Osteoblast (primary cell): ENCODE results near the gene KPNA2. TPM values are rescaled to one million over a fixed set of nuclear protein-coding genes. Genes with fewer than 3 reads are reported as not detected.
"Not testable (repeated sequence)": the region's sequence is repeated elsewhere in the genome, so short reads cannot be mapped to it uniquely, and the experiment has no call there.

Experiments used
- DNase-seq: peaks from one replicate; pipeline ENCODE4 v3.0.0; 2011; ENCODE audit warnings: low spot score, mixed read lengths; ENCODE audit not compliant: insufficient read length; ENCODE audit errors: missing footprints
- H2AFZ ChIP-seq: 2 replicates; pipeline ENCODE4 v1.6.0; 2011; ENCODE audit warnings: mild to moderate bottlenecking, low read length
- H3K27ac ChIP-seq: 2 replicates; pipeline ENCODE4 v1.5.1; 2011; ENCODE audit warnings: mild to moderate bottlenecking, low read depth, low read length, moderate library complexity
- H3K27me3 ChIP-seq: 2 replicates; pipeline ENCODE4 v1.6.0; 2012; ENCODE audit warnings: mild to moderate bottlenecking, control low read depth, inconsistent platforms, low read length, moderate library complexity; ENCODE audit not compliant: insufficient read depth
- H3K36me3 ChIP-seq: 2 replicates; pipeline ENCODE4 v1.5.1; 2011; ENCODE audit warnings: mild to moderate bottlenecking, low read length, control low read depth, moderate library complexity; ENCODE audit not compliant: insufficient read depth
- H3K4me1 ChIP-seq: 2 replicates; pipeline ENCODE4 v1.5.1; 2011; ENCODE audit warnings: mild to moderate bottlenecking, low read length, control low read depth, moderate library complexity; ENCODE audit not compliant: insufficient read depth
- H3K4me2 ChIP-seq: 2 replicates; pipeline ENCODE4 v1.6.0; 2011; ENCODE audit warnings: mild to moderate bottlenecking, low read length; ENCODE audit not compliant: insufficient read depth
- H3K4me3 ChIP-seq: fragments of 200-600 bp; sonication (generic); 3 replicates; pipeline ENCODE4 v1.5.1; 2012; ENCODE audit warnings: mild to moderate bottlenecking, low read length, inconsistent platforms; ENCODE audit not compliant: insufficient read depth
- H3K79me2 ChIP-seq: 2 replicates; pipeline ENCODE4 v1.6.0; 2012; ENCODE audit warnings: mild to moderate bottlenecking, low read length, control low read depth, inconsistent platforms; ENCODE audit not compliant: insufficient read depth
- H3K9me3 ChIP-seq: 2 replicates; pipeline ENCODE4 v1.5.1; 2011; ENCODE audit warnings: low read depth, low read length, control low read depth
- H4K20me1 ChIP-seq: 2 replicates; pipeline ENCODE4 v1.6.0; 2012; ENCODE audit warnings: mild to moderate bottlenecking, low read length, control low read depth; ENCODE audit not compliant: insufficient read depth
- total RNA-seq: library from RNA; depleted of rRNA; stranded (reverse); fragments of >200 nt; gene quantifications from 2 replicates; pipeline ENCODE4 v1.2.3, GENCODE V29; 2012
- TF ChIP-seq, protein P1 (sequence below): IDR thresholded peaks from 2 replicates; pipeline ENCODE4 v1.5.1; 2011; ENCODE audit warnings: mild to moderate bottlenecking, low read depth, low read length, moderate library complexity; ENCODE audit errors: extremely low read depth

Gene KPNA2
- total RNA-seq, 1 donor = 40.9 TPM

DNA sequence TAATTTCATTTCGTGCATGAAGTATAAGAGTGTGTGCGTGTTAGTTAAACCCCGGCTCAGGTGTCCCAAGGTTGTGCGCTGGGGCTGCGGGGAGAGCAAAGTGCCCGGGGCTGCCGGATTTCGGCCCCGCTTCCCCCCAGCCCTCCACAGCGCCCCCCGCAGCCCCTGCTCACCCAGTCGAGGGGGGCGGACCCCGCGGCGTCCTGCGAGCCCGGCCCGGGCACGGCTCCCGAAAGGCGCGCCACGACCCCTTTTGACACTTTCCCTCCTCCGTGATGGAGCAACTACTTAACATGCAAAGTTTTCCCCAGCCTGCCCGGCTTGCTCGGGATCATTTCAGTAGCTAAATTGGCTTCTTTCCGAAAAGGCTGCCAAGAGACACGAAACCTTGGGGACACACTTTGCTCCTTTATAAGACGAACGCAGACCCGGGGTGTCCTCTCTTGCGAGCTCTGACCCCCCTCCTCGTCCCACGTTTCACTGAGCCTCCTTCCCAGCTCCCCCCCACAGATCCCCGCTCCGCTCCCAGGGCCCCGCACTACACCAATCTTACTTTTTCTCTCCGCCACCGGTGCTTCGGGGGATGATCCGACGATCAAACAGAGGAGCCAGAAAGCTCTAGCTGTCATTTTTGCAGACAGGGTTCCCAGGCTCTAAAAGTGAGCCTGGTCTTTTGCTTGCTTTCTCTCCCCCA lies 39.8 kb upstream of the KPNA2 start:
- peak; percentile 75 for DNase-seq
- peak overlapping the region; percentile 76 for H3K4me3 ChIP-seq
- H3K4me1 ChIP-seq = peaks cover 20% of the 10 kb centered on the region
- no peaks in the 10 kb centered on the region for H3K9me3 ChIP-seq
- H3K4me2 ChIP-seq = peak overlapping the region; percentile 99
- no peaks in the 10 kb centered on the region for H3K79me2 ChIP-seq
- H3K27me3 ChIP-seq = no peaks in the 10 kb centered on the region
- peaks cover 6% of the 10 kb centered on the region for H4K20me1 ChIP-seq
- peak overlapping the region; percentile 79 for H3K27ac ChIP-seq
- peak overlapping the region; percentile 85 for H2AFZ ChIP-seq
- H3K36me3 ChIP-seq = no peaks in the 10 kb centered on the region
- TF ChIP-seq, protein P1, sequence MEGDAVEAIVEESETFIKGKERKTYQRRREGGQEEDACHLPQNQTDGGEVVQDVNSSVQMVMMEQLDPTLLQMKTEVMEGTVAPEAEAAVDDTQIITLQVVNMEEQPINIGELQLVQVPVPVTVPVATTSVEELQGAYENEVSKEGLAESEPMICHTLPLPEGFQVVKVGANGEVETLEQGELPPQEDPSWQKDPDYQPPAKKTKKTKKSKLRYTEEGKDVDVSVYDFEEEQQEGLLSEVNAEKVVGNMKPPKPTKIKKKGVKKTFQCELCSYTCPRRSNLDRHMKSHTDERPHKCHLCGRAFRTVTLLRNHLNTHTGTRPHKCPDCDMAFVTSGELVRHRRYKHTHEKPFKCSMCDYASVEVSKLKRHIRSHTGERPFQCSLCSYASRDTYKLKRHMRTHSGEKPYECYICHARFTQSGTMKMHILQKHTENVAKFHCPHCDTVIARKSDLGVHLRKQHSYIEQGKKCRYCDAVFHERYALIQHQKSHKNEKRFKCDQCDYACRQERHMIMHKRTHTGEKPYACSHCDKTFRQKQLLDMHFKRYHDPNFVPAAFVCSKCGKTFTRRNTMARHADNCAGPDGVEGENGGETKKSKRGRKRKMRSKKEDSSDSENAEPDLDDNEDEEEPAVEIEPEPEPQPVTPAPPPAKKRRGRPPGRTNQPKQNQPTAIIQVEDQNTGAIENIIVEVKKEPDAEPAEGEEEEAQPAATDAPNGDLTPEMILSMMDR = no peak

DNA sequence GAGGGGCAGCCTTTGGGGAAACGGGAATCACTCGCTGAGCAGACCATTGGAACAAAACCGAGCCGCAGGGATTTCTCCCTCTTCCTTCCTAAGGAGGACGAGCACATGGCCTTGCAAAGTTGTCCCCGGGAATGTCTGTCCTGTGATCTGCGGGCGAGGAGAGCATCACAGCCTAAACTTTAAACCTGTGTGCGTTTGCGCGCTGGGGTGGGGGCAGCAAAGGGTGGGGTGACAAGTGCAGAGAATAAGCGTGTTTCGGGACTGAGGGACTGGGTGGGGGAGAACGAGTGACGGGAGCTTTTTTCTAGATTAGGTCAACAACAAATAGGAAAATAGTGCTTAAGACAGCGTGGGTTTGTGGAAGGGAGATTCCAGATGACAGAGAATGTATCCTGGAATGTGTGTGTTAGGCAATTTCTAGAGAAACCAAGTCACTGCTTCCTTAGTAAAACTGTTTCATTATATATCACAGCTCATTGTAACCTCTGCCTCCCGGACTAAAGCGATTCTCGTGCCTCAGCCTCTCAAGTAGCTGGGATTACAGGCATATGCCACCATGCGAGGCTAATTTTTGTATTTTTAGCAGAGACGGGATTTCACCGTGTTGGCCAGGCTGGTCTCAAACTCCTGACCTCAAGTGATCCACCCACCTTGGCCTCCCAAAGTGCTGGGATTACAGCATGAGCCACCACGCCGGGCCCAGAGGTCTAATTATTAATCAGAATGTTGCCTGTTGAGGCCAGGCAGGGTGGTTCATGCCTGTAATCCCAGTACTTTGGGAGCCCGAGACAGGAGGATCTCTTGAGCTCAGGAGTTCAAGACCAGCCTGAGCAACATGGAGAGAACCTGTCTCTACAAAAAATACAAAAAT lies 39.0 kb upstream of the KPNA2 start, which contains the start of gene C17orf58:
Gene C17orf58, minus strand, starts transcription at position 169 of the 871 bp plus-strand sequence. CDS start 271 bp downstream, outside the sequence.
- Histone ChIP-seq H3K27ac (peak within 1 kb of the TSS; percentile 79), H3K4me1 (peaks cover 20% of the 10 kb centered on the region), H3K4me3 (peak within 1 kb of the TSS; percentile 76), H3K4me2 (peak within 1 kb of the TSS; percentile 99), H2AFZ (peak within 1 kb of the TSS; percentile 85)
- not testable (repeated sequence) for H3K36me3 ChIP-seq, H4K20me1 ChIP-seq, H3K79me2 ChIP-seq, H3K9me3 ChIP-seq, H3K27me3 ChIP-seq
- peak; percentile 77 for DNase-seq

DNA sequence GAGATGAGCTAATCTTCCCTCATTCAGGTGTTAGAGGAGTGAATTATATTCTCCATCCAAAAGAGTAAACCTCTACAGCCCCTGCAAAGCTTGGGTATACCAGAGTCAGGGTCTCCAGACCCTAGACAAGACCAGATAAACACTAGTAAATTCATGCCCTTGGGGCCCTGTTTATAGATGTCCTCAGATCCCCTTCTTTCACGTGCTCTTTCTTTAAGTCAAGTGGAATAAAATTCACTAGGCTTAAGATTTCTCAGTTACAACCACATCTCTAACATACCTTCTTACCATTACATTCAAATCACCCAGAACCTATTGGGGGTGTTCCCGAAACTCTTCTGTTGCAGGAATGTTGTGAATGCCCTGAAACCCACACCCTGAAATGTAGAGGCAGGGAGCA lies 37.1 kb upstream of the KPNA2 start:
- H3K36me3 ChIP-seq = no peaks in the 10 kb centered on the region
- H3K4me1 ChIP-seq = peaks cover 14% of the 10 kb centered on the region
- DNase-seq = no peak
- H3K4me2 ChIP-seq = no peak overlapping the region
- TF ChIP-seq, protein P1 = no peak
- H3K4me3 ChIP-seq = no peak overlapping the region
- no peaks in the 10 kb centered on the region for H3K79me2 ChIP-seq
- H3K27me3 ChIP-seq = no peaks in the 10 kb centered on the region
- no peak overlapping the region for H2AFZ ChIP-seq
- H4K20me1 ChIP-seq = peaks cover 6% of the 10 kb centered on the region
- no peak overlapping the region for H3K27ac ChIP-seq
- no peaks in the 10 kb centered on the region for H3K9me3 ChIP-seq

DNA sequence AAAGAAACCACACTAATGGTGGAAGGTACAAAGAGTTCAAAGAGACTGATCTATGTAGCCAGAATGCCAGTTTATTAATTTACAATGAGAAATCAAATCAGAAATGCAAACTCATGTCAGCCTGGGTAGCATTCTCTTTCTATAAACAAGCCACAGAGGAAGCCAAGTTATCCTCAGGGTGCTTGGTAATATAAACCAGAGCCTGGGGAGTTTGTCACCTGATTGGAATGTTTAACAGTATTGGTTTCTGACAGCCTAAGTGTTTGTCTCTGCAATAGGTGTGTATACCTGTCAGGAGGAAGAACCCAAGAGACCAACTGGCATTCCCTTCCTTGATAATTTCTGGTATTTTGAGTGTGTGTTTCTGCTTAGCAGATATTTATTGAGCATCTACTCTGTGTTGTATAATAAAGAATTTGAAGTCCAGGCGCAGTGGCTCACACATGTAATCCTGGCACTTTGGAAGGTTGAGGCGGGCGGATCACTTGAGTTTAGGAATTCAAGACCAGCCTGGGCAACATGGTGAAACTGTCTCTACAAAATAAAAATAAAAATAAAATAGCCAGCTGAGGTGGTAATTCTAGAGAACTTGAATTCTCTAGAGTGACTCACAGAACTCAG lies 36.1 kb upstream of the KPNA2 start:
- H3K79me2 ChIP-seq = no peaks in the 10 kb centered on the region
- no peak overlapping the region for H3K4me3 ChIP-seq
- H3K4me2 ChIP-seq = no peak overlapping the region
- no peaks in the 10 kb centered on the region for H3K27me3 ChIP-seq
- no peaks in the 10 kb centered on the region for H3K9me3 ChIP-seq
- peaks cover 6% of the 10 kb centered on the region for H4K20me1 ChIP-seq
- no peaks in the 10 kb centered on the region for H3K36me3 ChIP-seq
- H2AFZ ChIP-seq = no peak overlapping the region
- TF ChIP-seq, protein P1 = no peak
- no peak for DNase-seq
- no peak overlapping the region for H3K27ac ChIP-seq
- H3K4me1 ChIP-seq = peaks cover 11% of the 10 kb centered on the region
